ENCODE data around the gene FPR2.
"Not testable (repeated sequence)": the region's sequence is repeated elsewhere in the genome, so short reads cannot be mapped to it uniquely, and the experiment has no call there.

Gene FPR2

DNA sequence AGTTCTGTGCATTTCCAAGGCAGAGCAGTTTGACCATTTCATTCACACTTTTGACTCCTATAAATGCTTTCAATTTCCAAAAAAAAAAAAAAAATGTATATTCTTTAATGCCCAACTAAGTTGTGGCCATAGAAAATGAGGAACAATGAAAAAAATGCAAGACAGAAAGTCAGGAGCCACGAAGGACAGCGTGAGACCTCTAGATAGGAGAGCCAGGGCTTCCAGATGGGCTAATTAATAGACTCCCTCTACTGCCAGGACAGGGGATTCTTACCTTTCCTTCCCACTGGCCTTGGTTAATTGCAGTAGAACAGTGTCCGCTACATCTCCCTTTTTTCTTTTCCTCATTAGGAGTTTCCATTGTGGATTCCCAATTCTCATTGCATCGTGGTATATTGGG lies 42.5 kb downstream of the FPR2 start:
- no peak for FAIRE-seq
- DNase-seq (ENCODE audit: insufficient read length, low spot score) = no peak

DNA sequence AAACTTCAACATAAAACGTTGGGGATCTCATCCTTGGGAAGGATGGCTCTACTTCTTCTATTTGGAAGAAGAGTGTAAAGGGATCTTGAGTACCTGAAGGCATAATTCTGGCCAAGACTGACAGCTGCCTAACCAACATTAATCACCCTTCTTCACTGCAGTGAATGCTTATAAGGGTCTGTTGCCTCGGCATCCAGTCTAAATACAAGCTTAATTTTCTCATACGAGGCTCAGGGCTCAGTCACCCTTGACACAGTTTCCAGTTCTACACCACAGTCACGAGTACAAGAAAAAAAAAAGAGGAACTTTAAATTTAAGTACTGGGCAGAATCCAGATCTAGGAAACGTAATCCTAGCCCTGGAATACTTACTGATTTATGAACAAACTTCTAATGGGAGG lies 43.0 kb downstream of the FPR2 start:
- no peak for FAIRE-seq
- DNase-seq (ENCODE audit: insufficient read length, low spot score) = no peak

DNA sequence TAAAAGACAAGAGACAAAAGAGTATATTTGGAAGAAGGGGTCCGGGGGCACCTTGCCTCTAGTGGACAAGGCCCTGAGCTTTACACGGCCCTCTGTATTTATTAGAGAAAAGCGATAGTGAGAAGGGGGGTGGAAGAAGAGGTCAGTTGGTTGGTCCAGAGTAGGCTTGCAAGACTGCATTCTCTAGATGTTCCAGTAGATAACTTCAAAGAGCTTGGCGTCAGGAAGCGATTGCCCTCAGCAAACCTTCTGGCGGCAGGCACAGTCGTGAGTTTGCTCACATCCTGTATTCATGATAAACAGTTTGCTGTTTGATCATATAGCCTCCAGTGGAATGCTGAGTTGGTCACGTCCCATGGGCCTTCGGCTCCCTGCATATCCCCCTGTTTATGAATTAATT lies 43.8 kb downstream of the FPR2 start:
- not testable (repeated sequence) for FAIRE-seq; DNase-seq (ENCODE audit: insufficient read length, low spot score)

DNA sequence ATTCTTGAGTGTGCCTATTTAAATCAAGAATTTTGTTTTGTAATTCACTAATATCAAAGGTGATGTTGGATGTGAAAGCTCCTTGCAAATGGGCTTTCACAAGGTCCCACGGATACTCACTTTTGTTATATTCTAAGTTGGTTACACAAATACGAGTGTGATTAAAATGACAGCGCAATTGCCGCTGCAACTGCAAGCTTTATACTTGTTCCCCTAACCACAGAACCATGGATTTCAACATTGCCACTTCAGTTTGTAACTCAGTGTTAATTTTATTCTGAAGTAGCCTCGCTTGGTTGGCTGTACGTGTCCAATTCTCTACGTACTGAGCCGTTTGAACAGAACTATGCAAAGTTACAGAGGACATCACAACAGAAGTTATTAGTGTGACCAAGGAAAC lies 44.4 kb downstream of the FPR2 start:
- DNase-seq (ENCODE audit: insufficient read length, low spot score); FAIRE-seq: not testable (repeated sequence)

DNA sequence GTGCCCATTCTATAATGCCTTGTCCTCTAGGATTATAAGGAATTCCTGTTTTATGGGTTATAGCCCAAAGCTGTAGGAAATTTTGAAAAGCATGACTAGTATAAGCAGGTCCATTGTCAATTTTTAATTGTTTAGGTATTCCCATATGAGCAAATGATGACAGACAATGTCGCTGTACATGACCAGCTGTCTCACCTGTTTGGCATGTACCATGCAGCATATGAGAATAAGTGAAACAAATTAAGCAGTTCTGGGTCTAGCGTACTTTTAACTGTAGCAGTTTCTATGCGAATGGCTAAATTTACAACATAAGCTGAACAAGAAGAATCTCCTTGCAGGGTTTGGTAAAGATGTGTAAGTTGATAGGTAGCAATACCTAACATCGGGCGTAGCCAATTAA lies 45.6 kb downstream of the FPR2 start:
- not testable (repeated sequence) for DNase-seq (ENCODE audit: insufficient read length, low spot score); FAIRE-seq

GRCh38 chr19:51807111-51807701 lies 46.2 kb downstream of the FPR2 start:
- no peak for FAIRE-seq

GRCh38 chr19:51807925-51808324 lies 46.9 kb downstream of the FPR2 start:
- FAIRE-seq (no peak), DNase-seq (ENCODE audit: insufficient read length, low spot score) (no peak)

More at GRCh38 chr19:51807111-51807701, 46.2 kb downstream of the FPR2 start:
- no peak for DNase-seq (ENCODE audit: insufficient read length, low spot score)

- FAIRE-seq (no peak), DNase-seq (ENCODE audit: insufficient read length, low spot score) (peak; percentile 25)
Observed at GRCh38 chr19:51808333-51808986, 47.5 kb downstream of the FPR2 start.

DNA sequence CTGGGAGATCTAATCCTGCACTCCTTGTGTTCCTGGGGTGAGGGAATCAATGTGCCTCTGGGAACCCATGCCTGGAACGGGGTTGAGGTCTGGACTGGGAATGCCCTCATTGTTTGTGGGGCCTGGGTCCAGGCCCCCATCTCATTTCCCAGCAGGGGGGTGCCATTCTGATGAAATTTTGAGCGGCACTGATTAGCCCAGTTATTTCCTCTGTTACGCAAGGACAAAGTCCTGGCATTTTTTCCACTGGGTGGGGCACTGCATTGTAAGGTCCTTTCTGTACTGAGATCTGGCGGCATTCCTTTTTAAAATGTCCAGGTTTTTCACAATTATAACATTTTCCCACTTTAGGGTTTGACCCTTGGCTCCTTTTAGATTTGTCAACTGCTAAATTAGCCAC lies 48.8 kb downstream of the FPR2 start:
- DNase-seq (ENCODE audit: insufficient read length, low spot score) (no peak), FAIRE-seq (no peak)

DNA sequence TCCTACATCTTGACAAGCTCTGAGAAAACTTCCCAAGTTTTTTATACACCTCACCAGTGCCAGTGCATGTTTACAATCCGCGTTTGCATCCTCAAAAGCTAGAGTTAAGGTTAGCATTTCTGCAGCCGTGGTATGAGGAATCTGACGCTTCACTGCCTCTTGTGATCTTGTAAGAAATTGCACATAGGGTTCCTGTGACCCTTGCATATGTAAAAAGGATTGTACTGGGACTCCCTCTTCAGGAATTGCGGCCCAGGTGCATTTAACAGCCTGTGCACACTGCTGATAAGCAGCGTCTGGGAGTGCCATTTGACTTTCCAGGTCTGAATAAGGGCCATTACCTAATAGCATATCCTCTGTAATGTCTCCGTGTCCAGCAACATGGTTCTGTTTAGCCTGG lies 49.2 kb downstream of the FPR2 start:
- FAIRE-seq (peak; percentile 28), DNase-seq (ENCODE audit: insufficient read length, low spot score) (no peak)

DNA sequence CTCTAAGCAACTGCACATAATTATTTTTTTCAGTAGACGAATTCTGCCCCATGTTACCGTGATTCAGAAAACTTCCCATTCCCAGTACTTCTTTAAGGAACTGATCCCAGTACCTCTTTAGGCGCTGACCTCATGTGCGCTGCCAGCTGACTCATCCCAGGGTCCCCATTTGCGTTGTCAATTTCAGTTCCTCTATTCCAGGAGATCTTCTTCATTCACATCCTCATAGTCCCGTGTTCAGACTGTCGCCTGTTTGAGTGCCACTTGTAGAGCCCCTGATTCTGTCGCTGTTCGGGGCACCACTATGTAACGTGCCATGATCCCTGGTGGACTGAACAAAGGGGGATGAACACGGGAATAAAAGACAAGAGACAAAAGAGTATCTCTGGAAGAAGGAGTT lies 50.4 kb downstream of the FPR2 start:
- FAIRE-seq (no peak), DNase-seq (ENCODE audit: insufficient read length, low spot score) (no peak)

DNA sequence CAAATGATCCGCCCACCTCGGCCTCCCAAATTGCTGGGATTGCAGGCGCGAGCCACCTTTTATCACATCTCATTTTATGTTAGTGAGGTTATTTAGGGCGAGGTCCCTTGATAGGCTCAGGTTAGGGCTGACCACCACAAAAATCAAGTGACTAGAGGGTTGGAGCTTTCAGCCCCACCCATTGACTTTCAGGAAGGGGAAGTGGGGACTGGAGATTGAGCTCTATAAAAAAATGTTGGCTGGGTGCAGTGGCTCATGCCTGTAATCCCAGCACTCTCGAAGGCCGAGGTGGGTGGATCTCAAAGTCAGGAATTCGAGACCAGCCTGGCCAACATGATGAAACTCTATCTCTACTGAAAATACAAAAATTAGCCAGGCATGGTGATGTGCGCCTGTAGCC lies 54.1 kb downstream of the FPR2 start:
- FAIRE-seq (no peak), DNase-seq (ENCODE audit: insufficient read length, low spot score) (no peak)

DNA sequence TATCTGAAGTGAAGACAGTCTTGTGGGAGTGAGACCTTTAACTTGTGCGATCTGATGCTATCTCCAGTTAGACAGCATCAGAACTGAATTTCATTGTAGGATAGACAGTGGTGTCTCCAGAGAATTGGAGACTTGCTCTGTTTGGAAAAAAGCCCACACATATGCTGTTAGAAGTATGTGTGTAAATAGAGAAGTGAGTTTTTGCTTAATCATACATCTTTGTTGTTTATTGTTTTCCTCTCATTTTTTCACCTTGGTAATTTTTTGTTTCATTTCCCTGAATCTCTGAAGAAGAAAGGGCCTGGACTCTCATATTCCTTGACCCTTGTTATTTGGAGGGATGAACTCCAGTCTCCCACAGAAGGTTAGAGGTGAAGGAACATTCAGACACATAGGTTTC lies 55.7 kb downstream of the FPR2 start:
- no peak for DNase-seq (ENCODE audit: insufficient read length, low spot score)
- no peak for FAIRE-seq

DNA sequence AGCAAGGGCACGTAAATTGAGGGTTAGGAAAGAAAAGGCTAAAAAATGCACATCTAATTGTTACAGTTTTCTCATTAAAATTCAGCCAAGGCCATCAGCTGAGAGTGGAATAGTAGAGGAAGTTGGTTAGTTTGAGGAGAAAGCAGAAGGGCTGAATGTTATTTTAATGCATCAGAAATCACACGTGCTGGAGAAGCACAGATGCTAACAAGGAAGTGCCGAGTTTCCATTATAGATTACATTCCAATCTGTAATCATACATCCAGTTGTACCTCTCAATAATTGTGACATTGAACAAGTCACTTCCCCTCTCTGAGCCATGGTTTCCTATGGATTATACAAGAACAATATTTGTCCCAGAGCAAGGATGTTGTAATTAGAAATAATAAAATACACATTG lies 59.0 kb downstream of the FPR2 start:
- no peak for FAIRE-seq
- DNase-seq (ENCODE audit: insufficient read length, low spot score) = no peak
